ENCODE results near the gene ANKZF1. TPM values are rescaled to one million over a fixed set of nuclear protein-coding genes. Genes with fewer than 3 reads are reported as not detected.
"Not testable (repeated sequence)": the region's sequence is repeated elsewhere in the genome, so short reads cannot be mapped to it uniquely, and the experiment has no call there.

The ANKZF1 gene
- total RNA-seq, 4 donors from 2014 or later: 13.0 to 23.0 (median 19.1) TPM

- no peaks in the 10 kb centered on the region for H3K4me1 ChIP-seq
- in situ Hi-C loops (cut with MboI; ENCODE audit: low sequenced_read_pairs in 4 of 4): no loop called here
Observed at GRCh38 chr2:219198974-219199373, 30.6 kb upstream of the ANKZF1 start.

GRCh38 chr2:219199470-219200211 lies 30.0 kb upstream of the ANKZF1 start:
- no peak overlapping the region for H3K4me3 ChIP-seq
- peaks cover 0 to 9% (median 9%) of the 10 kb centered on the region in 3 donors for H3K27me3 ChIP-seq
- ATAC-seq (no peak), DNase-seq (no peak)
- TF ChIP-seq POLR2A (IDR thresholded peaks at IDR 0.05) (no peak), CTCF (IDR thresholded peaks at IDR 0.05 in 4 of 5, conservative IDR thresholded peaks at IDR 0.05 in 1 of 5) (no peak)
- H3K27ac ChIP-seq: no peak overlapping the region
- H3K36me3 ChIP-seq: no peaks in the 10 kb centered on the region
- in situ Hi-C loops (cut with MboI; ENCODE audit: low sequenced_read_pairs in 4 of 4): no loop called here
- H3K4me1 ChIP-seq: no peaks in the 10 kb centered on the region
- no peaks in the 10 kb centered on the region for H3K9me3 ChIP-seq
- intact Hi-C loops (cut with DNase I; ENCODE audit: low total_unique reads): no loop called here

More at GRCh38 chr2:219198974-219199373, 30.6 kb upstream of the ANKZF1 start:
- no peaks in the 10 kb centered on the region for H3K36me3 ChIP-seq
- H3K27ac ChIP-seq: no peak overlapping the region
- ATAC-seq: no peak
- DNase-seq: no peak
- no peak for TF ChIP-seq CTCF (IDR thresholded peaks at IDR 0.05 in 4 of 5, conservative IDR thresholded peaks at IDR 0.05 in 1 of 5)
- no peak for TF ChIP-seq POLR2A (IDR thresholded peaks at IDR 0.05)
- H3K9me3 ChIP-seq: no peaks in the 10 kb centered on the region
- H3K27me3 ChIP-seq: peaks cover 0 to 9% (median 9%) of the 10 kb centered on the region in 3 donors
- intact Hi-C loops (cut with DNase I; ENCODE audit: low total_unique reads): no loop called here
- H3K4me3 ChIP-seq: no peak overlapping the region

GRCh38 chr2:219200502-219201326 lies 28.9 kb upstream of the ANKZF1 start:
- H3K27me3 ChIP-seq; H3K27ac ChIP-seq; H3K4me1 ChIP-seq; DNase-seq; in situ Hi-C loops (cut with MboI; ENCODE audit: low sequenced_read_pairs in 4 of 4); H3K36me3 ChIP-seq; H3K4me3 ChIP-seq; H3K9me3 ChIP-seq; ATAC-seq; intact Hi-C loops (cut with DNase I; ENCODE audit: low total_unique reads): not testable (repeated sequence)

GRCh38 chr2:219201331-219201730 lies 28.3 kb upstream of the ANKZF1 start:
- H3K27me3 ChIP-seq; H3K9me3 ChIP-seq; ATAC-seq; H3K4me1 ChIP-seq; in situ Hi-C loops (cut with MboI; ENCODE audit: low sequenced_read_pairs in 4 of 4); H3K27ac ChIP-seq; intact Hi-C loops (cut with DNase I; ENCODE audit: low total_unique reads); H3K4me3 ChIP-seq; H3K36me3 ChIP-seq; DNase-seq: not testable (repeated sequence)

GRCh38 chr2:219204425-219205164 lies 25.0 kb upstream of the ANKZF1 start:
- peaks cover 0 to 1% (median under 1%) of the 10 kb centered on the region in 3 donors for H3K27me3 ChIP-seq
- no peaks in the 10 kb centered on the region for H3K9me3 ChIP-seq
- H3K27ac ChIP-seq: no peak overlapping the region
- TF ChIP-seq POLR2A (IDR thresholded peaks at IDR 0.05): no peak
- no peak for TF ChIP-seq CTCF (IDR thresholded peaks at IDR 0.05 in 4 of 5, conservative IDR thresholded peaks at IDR 0.05 in 1 of 5)
- DNase-seq: no peak
- no peak for ATAC-seq
- no peak overlapping the region for H3K4me3 ChIP-seq
- peaks cover 0 to 19% of the 10 kb centered on the region in 2 donors for H3K36me3 ChIP-seq
- intact Hi-C loops (cut with DNase I; ENCODE audit: low total_unique reads) (no loop called here), in situ Hi-C loops (cut with MboI; ENCODE audit: low sequenced_read_pairs in 4 of 4) (loop anchor here in 2 of 4 donors (5.0 kb wide), 1 partner anchor 32 kb away; the partner anchor contains the start of gene SLC23A3 (in 2 of the 2))
- H3K4me1 ChIP-seq: peaks cover 16 to 21% of the 10 kb centered on the region in 2 donors
